ENCODE data around the gene KIRREL3.

Gene KIRREL3

DNA sequence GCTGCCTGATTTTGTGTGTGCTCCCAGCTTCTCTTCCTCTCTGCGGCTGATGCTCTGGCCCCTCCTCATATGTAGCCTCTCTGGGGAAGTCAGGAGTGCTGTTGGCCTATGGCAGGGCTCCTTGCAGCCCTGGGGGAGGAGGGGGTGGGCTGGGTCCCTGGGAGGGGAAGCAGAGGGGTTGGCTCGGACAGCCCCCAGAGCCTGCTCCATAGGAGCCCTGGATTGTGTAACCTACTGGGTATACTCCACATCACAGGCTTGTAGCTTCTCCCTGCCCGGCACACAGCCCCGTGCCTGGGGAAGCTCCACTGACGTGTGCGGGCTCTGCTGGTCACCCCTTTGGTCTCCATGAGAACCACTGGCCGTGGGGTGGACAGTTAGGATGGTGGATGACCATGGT is 531.3 kb downstream of the KIRREL3 start:
- DNase-seq (ENCODE audit: low read depth in 2 of 2), result no peak

DNA sequence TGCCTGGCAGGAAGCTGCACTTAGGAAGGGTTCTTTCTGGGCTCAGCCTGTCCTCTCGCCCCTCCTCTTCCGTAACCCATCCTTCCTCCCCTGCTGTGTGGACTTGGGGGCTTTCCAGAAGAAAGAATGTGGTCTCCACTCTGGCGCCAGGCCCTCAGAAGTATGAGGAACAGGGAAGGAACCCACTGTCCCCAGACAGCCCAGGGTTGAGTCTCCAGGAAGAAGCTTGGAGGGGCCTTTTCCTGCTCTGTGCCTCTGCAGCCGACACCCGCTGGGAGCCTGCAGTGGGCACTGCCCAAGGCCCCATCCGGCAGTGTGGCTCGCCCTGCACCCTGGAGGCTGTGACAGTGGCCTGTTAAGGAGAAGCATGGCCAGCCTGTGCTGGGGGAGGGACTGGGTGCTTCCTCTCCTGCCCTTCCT is 532.5 kb downstream of the KIRREL3 start:
- DNase-seq (ENCODE audit: low read depth in 2 of 2), result peak in 1 of 2 experiments; percentile 33

DNA sequence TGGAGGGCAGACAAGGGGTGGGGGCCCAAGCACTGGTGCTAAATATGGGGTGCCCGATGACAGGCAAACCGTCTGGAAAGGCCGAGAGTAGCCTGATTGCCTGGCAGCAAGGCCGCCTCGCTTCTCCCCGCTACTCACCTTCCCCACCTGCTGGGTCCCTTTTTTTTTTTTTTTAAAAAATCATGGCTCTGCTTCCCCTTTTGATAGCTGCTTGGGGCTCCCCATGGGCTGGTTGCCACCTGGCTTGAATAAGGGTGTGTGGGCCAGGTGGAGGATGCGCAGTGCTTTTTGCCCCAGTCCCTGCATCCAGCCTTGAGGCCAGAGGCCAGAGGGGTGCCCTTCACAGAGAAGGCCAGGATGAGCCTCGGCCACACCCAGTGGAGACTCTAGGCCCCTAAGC is 533.1 kb downstream of the KIRREL3 start:
- DNase-seq (ENCODE audit: low read depth in 2 of 2), result no peak

DNA sequence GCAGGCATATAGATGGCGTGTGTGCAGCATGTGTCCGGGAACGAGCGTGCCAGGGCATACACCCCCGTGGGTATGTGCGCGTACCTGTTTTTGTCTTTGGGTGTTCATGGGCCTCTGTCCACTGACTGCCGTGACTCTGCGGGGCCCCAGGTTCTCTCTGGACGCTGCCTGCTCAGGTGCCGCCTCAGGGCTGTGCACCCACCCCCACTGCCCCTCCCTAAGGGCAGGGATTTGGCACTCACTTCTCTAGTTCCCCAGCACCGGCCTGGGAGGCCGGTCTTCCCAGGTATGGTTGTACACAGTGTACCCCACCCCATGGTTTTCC is 533.6 kb downstream of the KIRREL3 start:
- no peak for DNase-seq (ENCODE audit: low read depth in 2 of 2)

DNA sequence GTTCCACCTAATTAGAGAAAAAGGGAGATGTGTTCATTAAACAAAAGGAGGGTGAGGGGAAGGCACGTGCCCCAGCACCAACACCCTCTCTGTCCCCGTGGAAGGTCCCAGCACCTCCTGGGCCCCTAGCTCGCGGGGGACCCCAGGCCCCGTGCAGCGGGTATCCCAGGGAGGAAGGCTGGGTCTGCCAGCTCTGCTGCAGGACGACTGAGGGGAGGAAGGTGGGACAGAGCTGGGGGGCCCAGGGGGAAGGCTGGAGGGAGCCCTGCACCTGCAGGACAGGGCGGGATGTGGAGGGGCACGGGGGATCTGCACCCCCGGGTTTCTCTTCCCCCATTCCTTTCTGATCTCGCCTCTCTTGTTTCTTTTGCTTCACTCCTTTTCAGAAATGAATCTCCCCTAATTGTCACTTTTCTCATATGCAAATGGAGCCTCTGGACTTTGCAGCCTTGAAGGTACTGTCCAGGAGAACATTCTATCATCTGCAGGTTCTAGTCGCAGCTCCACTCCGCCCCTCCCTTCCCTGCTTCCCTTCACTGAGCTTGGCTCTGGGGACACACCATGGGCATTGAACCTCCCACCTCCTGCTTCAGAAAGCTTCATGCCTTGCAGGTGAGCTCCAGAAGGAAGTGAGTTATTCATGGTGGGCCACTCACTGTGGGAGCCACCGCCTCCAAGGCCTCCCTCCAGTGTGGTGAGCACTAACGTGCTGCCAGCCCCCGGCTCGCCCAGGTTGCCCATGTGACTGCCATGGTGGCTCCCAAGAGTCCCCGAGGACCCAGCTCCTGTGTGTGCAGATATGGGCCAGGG is 534.1 kb downstream of the KIRREL3 start:
- no peak for DNase-seq (ENCODE audit: low read depth in 2 of 2)

DNA sequence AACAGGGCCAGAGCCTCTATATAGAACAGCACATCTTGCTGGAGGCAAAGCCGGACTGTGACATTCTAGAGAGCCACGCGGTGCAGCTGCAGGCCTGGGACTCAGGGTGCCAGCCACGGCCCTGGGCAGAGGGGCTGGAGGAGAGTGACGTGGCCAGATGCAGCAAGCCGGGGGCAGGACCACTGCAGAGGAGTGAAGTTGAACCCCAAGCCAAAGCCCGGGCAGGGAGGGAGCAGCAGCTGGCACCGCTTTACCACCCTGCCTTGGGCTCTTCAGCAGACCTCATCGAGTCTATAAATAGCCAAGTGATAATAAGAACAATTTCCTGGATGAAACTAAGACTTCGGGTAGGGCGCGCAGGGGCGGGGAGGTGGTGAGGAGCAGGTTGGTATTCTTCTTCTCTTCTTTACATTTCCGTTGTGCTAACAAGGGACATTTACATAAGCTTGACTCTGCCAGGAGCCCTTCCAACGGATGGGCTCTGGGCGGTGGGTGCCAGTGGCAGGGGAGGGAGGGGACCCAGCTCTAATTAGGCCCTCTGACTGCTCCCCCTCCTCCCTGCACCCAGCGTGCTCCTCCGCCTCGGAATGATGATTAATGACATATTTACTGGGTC is 534.9 kb downstream of the KIRREL3 start:
- DNase-seq (ENCODE audit: low read depth in 2 of 2), result no peak

DNA sequence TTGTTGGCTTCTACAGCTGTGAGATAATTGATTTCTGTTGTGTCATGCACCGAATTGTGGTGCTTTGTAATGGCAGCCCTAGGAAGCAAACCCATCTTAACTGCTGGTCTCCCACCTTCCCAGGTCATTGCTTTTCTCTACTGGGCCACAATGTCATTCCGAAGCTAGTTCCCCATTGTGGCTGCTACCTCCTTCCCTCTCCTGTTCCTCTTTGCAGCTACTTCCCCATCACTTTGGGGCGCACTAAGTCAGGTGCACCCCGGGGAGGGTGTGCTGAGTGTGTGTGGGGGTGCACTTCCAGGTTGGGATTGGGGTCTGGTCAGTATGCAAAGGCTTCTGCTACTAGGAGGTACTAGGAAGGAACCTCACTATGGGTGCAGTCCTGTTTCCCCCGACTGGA is 535.8 kb downstream of the KIRREL3 start:
- no peak for DNase-seq (ENCODE audit: low read depth in 2 of 2)

DNA sequence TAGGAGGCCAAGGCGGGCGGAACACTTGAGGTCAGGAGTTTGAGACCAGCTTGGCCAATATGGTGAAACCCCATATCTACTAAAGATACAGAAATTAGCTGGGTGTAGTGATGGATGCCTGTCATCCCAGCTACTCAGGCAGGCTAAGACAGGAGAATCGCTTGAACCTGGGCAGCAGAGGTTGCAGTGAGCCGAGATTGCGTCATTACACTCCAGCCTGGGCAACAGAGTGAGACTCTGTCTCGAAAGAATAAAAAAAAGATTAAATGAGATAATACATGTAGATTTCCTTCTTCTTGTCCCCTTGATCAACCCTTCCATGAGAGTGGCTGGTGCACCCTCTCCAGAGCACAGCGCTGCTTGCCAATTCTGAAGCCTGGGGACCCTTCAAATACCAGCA is 538.1 kb downstream of the KIRREL3 start:
- DNase-seq (ENCODE audit: low read depth in 2 of 2), result no peak

DNA sequence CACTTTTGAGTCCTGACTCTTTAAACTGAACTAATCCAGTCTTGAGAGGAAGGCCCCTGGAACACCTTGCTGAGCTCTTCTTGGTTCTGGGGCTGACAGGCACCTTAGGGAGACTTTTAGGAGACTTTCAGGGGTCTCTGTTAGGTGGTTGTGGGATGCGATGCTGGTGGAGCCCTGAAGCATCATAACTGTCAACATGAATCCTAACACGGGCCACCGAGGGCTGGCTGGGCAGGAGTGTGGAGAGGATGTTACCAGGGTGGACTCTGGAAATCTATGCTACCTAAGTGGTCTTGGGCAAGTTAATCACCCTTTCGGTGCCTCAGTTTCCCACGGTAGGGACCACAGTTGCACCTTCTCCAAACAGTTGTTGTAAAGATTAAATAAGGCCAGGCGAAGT is 538.6 kb downstream of the KIRREL3 start:
- DNase-seq (ENCODE audit: low read depth in 2 of 2), result no peak

DNA sequence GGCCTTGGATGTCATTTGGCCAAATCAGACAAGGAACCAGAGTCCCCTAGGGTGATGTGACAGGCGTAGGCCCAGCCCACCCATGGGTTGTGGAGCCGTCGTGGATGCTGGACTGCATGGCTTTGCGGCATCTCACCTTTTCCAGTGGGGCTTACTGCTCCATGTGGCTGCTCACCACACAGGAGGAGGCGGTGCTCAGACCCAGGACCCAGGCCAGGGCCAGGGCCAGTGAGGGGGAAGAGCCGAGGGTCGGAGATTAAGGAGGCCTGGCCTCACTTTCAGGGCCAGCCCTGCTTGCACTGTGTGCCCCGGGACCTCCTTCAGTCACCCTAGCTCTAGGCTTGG is 539.5 kb downstream of the KIRREL3 start:
- DNase-seq (ENCODE audit: low read depth in 2 of 2), result no peak

DNA sequence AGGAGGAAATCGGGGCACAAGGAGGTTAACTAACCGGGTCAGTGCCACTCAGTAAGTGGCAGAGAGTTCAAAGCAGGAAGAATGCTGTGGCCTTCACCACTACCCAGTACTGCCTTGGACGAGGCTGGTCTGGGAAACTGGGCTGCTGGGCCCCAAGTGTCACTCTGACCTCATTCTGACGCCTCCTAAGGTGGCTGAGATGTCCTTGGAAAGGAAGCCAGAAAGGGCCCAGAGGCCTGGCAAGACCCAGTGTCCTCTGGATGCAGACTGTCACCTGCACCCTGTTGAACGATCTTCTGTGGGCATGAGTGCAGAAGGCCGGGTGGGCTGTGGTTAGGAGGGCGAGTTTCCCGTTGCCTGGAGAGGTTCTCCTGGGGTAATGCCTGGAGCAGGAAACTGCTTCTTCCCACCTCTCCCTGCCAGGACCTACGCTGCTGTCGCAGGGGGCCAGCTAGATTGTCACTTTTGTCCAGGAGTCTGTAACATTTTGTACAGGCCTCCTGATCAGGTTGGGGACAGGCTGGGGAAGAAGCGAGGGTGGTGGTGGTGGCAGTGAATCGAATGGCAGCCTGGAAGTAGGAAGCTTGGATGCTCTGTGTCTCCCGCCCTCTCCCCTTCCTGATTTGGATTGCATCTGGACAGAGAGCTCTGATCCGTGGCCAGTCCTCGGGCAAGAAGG is 540.0 kb downstream of the KIRREL3 start:
- DNase-seq (ENCODE audit: low read depth in 2 of 2), result no peak

DNA sequence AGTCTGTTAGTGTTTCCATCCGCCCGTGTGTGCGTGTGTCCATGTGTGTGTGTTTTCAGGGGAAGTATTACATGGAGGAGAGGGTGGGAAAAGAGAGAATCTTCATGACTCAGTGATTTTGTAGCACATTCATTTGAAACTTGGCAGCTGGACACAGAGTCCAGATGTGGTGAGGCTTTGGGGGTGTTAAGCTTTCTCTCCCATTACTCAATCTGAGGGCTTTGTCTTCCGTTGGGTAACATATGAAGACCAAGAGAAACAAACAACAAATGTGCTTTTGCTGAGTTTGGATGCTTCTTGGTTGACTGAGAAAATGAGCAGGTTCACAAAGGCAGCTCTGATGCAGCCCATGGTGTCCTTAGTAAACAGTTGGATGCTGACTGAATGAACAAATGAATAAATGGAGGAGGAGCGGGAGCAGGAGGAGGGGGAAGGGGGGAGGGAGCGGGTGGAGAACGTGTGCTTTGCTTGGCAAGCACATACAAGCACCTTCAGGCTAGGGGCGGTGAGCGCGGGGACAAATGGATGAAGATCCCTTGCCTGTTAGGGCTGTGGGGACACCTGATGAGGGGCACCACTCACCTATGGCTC is 540.8 kb downstream of the KIRREL3 start:
- peak; percentile 82 for DNase-seq (ENCODE audit: low read depth in 2 of 2)

DNA sequence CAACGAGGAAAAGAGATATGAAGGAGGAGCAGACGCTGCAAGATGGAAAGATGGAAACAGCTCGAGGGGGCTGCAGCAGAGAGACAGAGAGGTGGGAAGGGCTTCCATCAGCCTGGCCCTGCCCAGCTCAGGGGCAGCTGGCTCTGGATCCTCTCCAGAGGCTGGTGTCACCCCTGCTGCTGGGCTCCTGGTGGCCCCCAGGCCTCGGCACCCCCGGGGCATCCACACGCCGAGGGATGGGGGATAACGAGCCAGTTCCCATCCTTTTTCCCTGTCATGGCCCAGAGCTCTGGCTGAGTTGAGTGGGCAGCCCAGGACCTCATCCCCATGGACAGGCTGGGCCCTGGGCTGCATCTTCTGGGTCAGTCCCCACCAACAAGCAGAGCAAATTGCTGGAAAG is 542.8 kb downstream of the KIRREL3 start:
- DNase-seq (ENCODE audit: low read depth in 2 of 2), result no peak

DNA sequence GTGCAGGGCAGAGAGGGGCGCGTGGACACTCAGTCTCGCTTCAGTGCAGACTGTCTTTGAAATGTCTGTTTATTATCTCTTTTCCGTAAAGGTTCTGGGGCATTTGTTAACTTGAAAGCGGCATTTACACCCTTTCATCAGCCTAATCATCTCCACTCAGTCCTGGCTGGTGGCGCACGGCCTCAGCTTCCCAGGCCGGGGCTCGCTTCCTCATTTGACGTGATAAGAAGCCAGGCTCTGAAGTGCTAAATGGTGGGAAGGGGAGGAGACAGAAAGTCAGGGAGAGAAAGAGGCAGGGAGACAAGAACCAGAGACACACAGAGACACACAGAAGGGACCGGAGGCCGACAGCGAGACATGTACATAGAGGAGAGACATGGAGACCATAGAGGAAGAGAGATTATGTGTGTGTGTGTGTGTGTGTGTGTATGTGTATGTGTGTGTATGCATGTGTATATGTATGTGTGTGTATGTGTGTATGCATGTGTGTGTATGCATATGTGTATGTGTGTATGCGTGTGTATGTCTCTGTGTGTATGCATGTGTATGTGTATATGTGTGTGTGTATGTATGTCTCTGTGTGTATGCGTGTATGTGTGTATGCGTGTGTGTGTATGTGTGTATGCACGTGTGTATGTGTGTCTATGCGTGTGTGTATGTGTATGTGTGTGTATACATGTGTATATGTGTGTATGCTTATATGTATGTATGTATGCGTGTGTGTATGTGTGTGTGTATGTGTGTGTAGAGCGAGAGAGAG is 543.6 kb downstream of the KIRREL3 start:
- no peak for DNase-seq (ENCODE audit: low read depth in 2 of 2)

DNA sequence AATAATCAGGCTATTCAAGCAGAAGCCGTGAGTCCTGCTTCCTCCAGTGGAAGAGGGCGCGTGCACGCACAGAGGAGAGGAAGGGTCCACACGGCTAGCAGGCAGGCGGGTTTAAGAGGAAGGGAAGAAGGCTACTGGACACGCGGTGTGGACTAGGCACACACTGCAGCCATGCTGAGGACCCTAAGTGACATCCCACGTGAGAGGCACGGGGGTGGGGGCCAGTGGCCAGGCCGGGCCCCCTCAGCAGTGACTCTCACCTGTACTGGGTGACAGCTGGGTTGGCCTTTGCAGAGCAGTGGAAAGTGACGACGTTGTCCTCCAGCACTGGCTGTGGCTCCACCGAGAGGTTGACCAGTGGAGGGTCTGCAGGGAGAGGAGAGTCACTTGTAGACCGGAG is 544.5 kb downstream of the KIRREL3 start:
- DNase-seq (ENCODE audit: low read depth in 2 of 2), result no peak

DNA sequence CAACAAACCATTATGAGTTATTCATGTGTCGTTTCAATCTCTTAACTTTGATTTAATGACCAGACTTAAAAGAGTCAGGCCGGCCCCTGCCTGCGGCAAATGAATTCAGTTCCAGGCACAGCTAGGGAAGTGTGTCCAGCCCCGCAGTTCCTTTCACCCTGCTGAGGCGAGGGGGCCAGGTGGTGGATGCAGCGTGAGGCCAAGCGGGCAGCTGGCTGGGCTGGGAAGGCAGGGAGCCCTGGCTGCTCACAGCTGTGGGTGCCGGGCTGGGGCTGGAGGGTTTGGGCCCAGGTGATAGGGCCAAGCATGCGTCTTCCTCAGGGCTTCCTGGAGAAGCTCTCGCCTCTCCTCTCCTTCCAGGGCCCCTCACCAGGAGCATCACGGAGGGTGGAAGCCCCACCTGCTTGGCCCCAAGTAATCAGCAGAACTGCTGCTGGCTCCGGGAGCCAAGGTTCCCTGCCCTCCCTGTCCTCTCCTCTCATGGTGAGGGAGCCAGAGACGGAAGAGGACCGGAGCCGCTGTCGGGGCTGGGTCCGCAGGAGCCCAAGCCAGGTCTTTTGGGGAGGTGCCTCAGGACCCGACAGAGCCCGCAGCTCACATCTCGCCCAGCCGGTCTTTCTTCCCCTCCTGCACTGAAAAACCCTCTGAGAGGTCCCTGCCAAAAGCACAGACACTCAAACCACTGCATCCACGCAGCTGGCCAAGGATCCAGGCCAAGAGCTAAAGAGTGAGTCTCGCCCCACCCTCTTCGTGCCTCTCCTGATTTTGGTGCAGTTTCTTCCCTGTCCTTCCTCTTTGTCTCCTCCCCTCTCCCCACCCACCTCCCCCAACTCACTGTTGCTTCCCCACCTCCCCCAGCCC is 548.1 kb downstream of the KIRREL3 start:
- no peak for DNase-seq (ENCODE audit: low read depth in 2 of 2)

DNA sequence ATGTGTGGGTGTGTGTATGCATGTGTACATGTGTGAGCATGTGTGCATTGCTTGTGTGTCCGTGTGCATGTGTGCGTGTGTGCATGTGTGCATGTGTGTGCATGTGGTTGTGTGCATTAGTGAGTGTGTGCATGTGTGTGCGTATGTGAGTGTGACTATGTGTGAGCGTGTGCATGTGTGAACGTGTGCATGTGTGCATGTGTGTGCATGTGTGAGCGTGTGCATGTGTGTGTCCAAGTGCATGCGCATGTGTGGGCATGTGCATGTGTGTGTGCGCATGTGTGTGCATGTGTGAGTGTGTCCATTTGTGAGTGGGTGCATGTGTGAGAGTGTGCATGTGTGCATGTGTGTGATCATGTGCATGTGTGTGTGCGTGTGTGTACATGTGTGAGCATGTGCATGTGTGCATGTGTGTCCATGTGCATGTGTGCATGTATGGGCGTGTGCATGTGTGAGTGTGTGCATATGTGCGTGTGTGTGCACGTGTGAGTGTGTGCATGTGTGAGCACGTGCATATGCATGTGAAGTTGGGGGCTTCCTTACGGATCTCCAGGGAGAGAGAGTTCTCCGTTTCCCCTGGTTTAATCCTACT is 549.3 kb downstream of the KIRREL3 start:
- DNase-seq (ENCODE audit: low read depth in 2 of 2), result no peak

DNA sequence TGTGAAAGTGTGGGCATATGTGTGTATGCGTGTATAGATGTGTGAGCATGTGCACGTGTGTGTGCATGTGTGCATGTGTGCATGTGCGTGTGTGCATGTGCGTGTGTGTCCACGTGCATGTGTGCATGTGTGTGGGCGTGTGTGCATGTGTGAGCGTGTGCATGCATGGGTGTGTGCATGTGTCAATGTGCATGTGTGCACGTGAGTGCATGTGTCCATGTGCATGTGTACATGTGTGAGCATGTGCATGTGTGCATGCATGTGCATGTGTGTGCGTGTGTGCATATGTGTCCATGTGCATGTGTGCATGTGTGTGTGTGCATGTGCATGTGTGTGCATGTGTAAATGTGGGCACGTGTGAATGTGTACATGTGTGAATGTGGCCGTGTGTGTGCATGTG is 549.8 kb downstream of the KIRREL3 start:
- DNase-seq (ENCODE audit: low read depth in 2 of 2), result no peak

DNA sequence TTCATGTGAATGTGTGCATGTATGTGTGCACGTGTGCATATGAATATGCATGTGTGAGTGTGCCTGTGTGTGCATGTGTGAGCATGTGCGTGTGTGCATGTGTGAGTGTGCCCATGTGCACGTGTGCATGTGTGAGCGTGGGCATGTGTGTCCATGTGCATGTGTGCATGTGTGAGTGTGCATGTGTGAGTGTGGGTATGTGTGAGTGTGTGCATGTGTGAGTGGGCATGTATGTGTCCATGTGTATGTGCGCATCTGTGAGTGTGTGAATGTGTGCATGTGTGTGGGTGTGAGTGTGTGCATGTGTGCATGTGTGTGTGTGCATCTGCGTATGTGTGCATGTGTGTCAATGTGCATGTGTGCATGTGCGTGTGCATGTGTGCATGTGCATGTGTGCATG is 550.4 kb downstream of the KIRREL3 start:
- no peak for DNase-seq (ENCODE audit: low read depth in 2 of 2)

DNA sequence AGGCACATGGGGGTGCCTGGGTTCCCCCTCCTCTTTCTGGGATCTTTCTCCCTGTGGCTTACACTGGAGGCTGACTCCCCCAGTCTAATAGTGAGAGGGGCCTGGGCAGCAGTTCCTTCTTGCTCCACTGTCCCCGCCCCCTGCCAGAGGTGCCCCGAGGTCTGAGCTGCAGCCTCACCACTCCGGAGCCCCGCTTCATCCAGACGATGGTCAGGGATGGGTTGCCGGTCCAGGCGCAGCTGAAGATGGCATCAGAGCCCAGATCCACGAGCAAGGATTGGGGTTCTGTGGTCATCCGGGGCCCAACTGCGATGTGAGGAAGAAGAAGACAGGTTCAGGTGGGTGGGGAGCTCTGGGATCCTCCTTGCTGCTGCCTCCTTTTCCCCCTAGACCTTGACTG is 554.0 kb downstream of the KIRREL3 start:
- DNase-seq (ENCODE audit: low read depth in 2 of 2), result no peak

DNA sequence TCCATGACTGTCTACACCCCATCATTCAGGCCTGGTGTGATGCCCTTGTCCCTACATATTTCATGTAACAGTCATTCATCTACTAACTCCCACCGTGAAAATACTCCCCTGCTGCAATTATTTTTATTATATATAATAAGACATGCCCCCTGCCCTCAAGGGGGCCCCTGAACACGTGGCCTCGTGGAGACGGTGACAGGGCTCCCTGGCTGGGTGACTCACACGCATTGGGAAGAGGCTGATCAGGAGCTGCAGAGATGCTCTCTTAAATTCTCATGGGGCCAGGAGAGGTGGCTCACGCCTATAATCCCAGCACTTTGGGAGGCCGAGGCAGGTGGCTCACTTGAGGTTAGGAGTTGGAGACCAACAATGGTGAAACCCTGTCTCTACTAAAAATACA is 556.5 kb downstream of the KIRREL3 start:
- no peak for DNase-seq (ENCODE audit: low read depth in 2 of 2)

Measured in fibroblast of skin of left biceps (primary cell).